DOHH2 (cell line): ENCODE results near the gene KPNA2.
"Not testable (repeated sequence)": the region's sequence is repeated elsewhere in the genome, so short reads cannot be mapped to it uniquely, and the experiment has no call there.

Experiments
- H3F3A ChIP-seq: fragments of 200-600 bp; sonication (generic), shearing (Covaris generic); 2 replicates; pipeline ENCODE4 v1.6.0; 2016; ENCODE audit warnings: antibody characterized with exemption, mild to moderate bottlenecking; ENCODE audit not compliant: control insufficient read depth, insufficient read depth
- H3K27ac ChIP-seq: fragments of 200-600 bp; sonication (generic); 2 replicates; pipeline ENCODE4 v1.5.1; 2014; ENCODE audit warnings: low read depth, mild to moderate bottlenecking, low read length, moderate library complexity
- H3K27me3 ChIP-seq: fragments of 200-600 bp; sonication (generic); 2 replicates; pipeline ENCODE4 v1.6.1; 2014; ENCODE audit warnings: mild to moderate bottlenecking, low read length, mixed read lengths; ENCODE audit not compliant: control insufficient read depth
- H3K36me3 ChIP-seq: fragments of 200-600 bp; sonication (generic); 2 replicates; pipeline ENCODE4 v1.6.1; 2014; ENCODE audit warnings: mild to moderate bottlenecking, low read length, moderate library complexity, mixed read lengths; ENCODE audit not compliant: control insufficient read depth
- H3K4me1 ChIP-seq: fragments of 200-600 bp; sonication (generic); 2 replicates; pipeline ENCODE4 v1.6.1; 2014; ENCODE audit warnings: mild to moderate bottlenecking, low read length, mixed read lengths; ENCODE audit not compliant: control insufficient read depth
- H3K4me2 ChIP-seq: fragments of 200-600 bp; sonication (generic); 2 replicates; pipeline ENCODE4 v1.6.0; 2014; ENCODE audit warnings: mild to moderate bottlenecking, low read length, moderate library complexity
- H3K4me3 ChIP-seq: fragments of 200-600 bp; sonication (generic); 2 replicates; pipeline ENCODE4 v1.5.1; 2014; ENCODE audit warnings: mild to moderate bottlenecking, low read length, mixed read lengths
- H3K79me2 ChIP-seq: fragments of 200-600 bp; sonication (generic); 2 replicates; pipeline ENCODE4 v1.6.1; 2014; ENCODE audit warnings: mild to moderate bottlenecking, low read length, mixed read lengths; ENCODE audit not compliant: control insufficient read depth
- H3K9me2 ChIP-seq: fragments of 200-600 bp; sonication (generic); replicated peaks from 2 replicates; pipeline ENCODE4 v1.6.1; 2014; ENCODE audit warnings: mild to moderate bottlenecking, low read length, mixed read lengths; ENCODE audit not compliant: control insufficient read depth
- H3K9me3 ChIP-seq: fragments of 200-600 bp; sonication (generic); 2 replicates; pipeline ENCODE4 v1.6.1; 2014; ENCODE audit warnings: antibody characterized with exemption, low read length, mixed read lengths; ENCODE audit not compliant: control insufficient read depth, insufficient read depth
- H4K20me1 ChIP-seq: fragments of 200-600 bp; sonication (generic); 2 replicates; pipeline ENCODE4 v1.6.0; 2014; ENCODE audit warnings: low read depth, mild to moderate bottlenecking, antibody characterized with exemption, low read length, moderate library complexity; ENCODE audit not compliant: control insufficient read depth, insufficient read depth
- EZH2phosphoT487 ChIP-seq: fragments of 200-600 bp; sonication (generic); IDR thresholded peaks from 2 replicates; pipeline ENCODE4 v1.6.1; 2017; ENCODE audit warnings: borderline replicate concordance, mild to moderate bottlenecking, antibody characterized with exemption, low read length, moderate library complexity, mixed read lengths
- TF ChIP-seq, protein P1 (sequence below): fragments of 200-600 bp; sonication (generic); IDR thresholded peaks from one replicate; pipeline ENCODE4 v1.5.1; 2014; ENCODE audit warnings: antibody characterized with exemption, mild to moderate bottlenecking, low read depth, low read length; ENCODE audit not compliant: poor library complexity, severe bottlenecking

Gene KPNA2

DNA sequence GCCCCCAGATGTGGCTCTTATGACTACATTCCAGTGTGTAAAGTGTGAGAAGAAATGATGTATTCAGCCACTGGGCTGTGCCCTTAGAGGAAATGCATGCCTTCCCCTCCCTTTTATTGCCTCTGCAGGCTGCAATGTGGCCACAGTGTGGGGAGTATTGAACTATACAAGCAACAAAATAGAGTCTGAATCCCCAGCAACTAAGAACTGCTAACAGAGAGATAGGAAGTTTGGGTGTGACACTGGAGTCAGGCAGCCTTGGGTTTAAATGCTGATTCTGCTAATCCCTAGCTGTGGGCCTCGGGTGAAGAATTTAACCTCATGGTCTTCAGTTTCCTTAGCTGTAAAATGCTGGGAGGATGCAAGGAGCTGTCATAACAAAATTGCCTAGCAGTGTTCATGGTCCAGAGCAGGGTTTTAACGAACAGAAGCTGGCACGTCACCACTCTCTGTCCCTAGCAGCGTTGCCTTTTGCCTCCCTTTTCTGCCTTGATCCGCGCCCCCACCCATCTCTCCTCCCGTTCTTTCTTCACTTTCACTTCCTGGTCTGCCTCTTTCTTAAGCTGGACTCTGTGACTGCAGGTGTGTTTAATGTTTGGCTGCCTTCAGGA, 50.3 kb downstream of the KPNA2 start:
- Histone ChIP-seq H3K4me1 (peaks cover 34% of the 10 kb centered on the region), H3K36me3 (no peaks in the 10 kb centered on the region), H3K27me3 (no peaks in the 10 kb centered on the region), H3K27ac (peak overlapping the region; percentile 86), H3K9me3 (peaks cover 4% of the 10 kb centered on the region; the same call in 1 of the 2 replicates), H3F3A (peaks cover 11% of the 10 kb centered on the region), H3K9me2 (no peaks in the 10 kb centered on the region), H3K4me3 (peak overlapping the region; percentile 70), H3K79me2 (no peaks in the 10 kb centered on the region), H4K20me1 (no peaks in the 10 kb centered on the region), H3K4me2 (peak overlapping the region; percentile 93)
- TF ChIP-seq EZH2phosphoT487 = no peak
- TF ChIP-seq, protein P1, sequence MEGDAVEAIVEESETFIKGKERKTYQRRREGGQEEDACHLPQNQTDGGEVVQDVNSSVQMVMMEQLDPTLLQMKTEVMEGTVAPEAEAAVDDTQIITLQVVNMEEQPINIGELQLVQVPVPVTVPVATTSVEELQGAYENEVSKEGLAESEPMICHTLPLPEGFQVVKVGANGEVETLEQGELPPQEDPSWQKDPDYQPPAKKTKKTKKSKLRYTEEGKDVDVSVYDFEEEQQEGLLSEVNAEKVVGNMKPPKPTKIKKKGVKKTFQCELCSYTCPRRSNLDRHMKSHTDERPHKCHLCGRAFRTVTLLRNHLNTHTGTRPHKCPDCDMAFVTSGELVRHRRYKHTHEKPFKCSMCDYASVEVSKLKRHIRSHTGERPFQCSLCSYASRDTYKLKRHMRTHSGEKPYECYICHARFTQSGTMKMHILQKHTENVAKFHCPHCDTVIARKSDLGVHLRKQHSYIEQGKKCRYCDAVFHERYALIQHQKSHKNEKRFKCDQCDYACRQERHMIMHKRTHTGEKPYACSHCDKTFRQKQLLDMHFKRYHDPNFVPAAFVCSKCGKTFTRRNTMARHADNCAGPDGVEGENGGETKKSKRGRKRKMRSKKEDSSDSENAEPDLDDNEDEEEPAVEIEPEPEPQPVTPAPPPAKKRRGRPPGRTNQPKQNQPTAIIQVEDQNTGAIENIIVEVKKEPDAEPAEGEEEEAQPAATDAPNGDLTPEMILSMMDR = peak; percentile 24

DNA sequence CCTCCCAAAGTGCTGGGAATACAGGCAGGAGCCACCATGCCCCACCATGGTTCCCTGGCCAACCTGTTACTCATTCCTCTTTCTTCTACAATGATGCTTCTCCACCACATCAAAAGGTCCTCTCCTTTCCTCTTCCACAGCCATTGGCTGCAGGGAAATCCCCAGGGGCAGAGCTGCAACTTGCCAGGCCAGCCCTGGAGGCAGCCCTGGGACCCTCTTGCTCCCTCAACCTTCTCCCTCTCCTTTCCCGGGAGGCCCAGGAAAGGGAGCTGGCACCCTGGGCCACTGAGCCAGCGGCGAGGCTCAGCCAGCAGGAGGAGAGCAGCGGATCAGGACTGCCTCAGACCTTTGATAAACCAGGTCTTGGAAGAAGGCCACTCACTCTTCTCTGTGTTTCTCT, 51.1 kb downstream of the KPNA2 start:
- H3K4me3 ChIP-seq = peak overlapping the region; percentile 70
- not testable (repeated sequence) for H3K9me2 ChIP-seq, H3K9me3 ChIP-seq, H3K27me3 ChIP-seq, H4K20me1 ChIP-seq, H3K36me3 ChIP-seq, H3K79me2 ChIP-seq
- H3F3A ChIP-seq = peaks cover 11% of the 10 kb centered on the region
- peak overlapping the region; percentile 93 for H3K4me2 ChIP-seq
- H3K27ac ChIP-seq = peak overlapping the region; percentile 86
- H3K4me1 ChIP-seq = peaks cover 34% of the 10 kb centered on the region

DNA sequence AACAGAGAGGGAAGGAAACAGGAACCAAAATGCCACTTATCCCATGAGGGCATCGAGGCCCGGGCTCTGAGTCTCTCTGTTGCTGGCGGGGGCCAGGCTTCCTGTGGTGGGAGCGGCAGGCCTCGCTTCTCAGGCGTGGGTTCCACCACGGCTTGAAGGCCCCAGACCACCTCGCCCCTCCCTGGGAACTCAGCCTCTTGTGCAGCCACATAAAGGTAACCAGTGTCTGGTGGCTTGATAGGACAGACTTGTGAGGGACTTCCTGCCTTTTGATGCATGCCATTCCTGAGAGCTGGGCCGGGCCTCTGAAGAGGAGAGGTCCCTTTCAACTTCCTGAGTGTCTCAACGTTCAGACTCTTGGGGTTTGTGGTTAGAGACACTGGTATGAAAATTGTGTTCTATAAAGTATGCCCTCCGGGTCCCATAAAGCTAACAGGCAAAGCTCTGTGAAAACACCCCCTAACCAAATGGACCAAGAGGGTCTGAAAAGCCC, 51.6 kb downstream of the KPNA2 start:
- H3K27me3 ChIP-seq, H3K9me3 ChIP-seq, H3K79me2 ChIP-seq, H4K20me1 ChIP-seq, H3K36me3 ChIP-seq, H3K9me2 ChIP-seq: not testable (repeated sequence)
- peak overlapping the region; percentile 70 for H3K4me3 ChIP-seq
- peak overlapping the region; percentile 86 for H3K27ac ChIP-seq
- peaks cover 11% of the 10 kb centered on the region for H3F3A ChIP-seq
- H3K4me2 ChIP-seq = peak overlapping the region; percentile 93
- H3K4me1 ChIP-seq = peaks cover 34% of the 10 kb centered on the region

DNA sequence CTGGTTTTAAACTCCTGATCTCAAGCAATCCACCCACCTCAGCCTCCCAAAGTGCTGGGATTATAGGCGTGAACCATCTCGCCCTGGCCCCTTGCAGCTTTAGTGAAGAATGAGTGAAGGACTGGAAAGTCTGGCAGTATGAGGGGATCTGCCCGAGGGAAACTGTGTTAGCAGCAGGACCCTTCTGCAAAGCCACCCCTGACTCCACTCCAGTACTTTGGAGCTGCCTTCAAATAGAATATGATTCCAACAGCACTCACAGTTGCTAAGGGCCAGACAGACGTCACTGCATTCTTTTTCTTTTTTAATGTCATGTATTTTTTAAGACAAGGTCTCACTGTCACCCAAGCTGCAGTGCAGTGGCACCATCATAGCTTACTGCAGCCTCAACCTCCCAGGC, 52.3 kb downstream of the KPNA2 start:
- Histone ChIP-seq H3K4me1 (peaks cover 34% of the 10 kb centered on the region), H3K27ac (peak overlapping the region; percentile 86), H3K79me2 (no peaks in the 10 kb centered on the region), H3K36me3 (no peaks in the 10 kb centered on the region), H3K27me3 (no peaks in the 10 kb centered on the region), H3K4me2 (peak overlapping the region; percentile 93), H4K20me1 (no peaks in the 10 kb centered on the region), H3F3A (peaks cover 11% of the 10 kb centered on the region), H3K9me2 (no peaks in the 10 kb centered on the region), H3K4me3 (peak overlapping the region; percentile 70), H3K9me3 (no peaks in the 10 kb centered on the region)
- TF ChIP-seq, protein P1 = no peak
- no peak for TF ChIP-seq EZH2phosphoT487
